Sigmoid colon (tissue), 4 donors: Measurements from ENCODE around the gene NFKB1.

ENCODE experiments used
- EP300 ChIP-seq, 4 donors: sonication (generic); formaldehyde crosslinking; IDR thresholded peaks; one replicate each; pipeline ENCODE4 v1.6.1; 2017; ENCODE audit warnings: antibody characterized with exemption in 4 of 4
- POLR2A ChIP-seq, 2 donors: fragments of 450-650 bp; IDR thresholded peaks; one replicate each; pipeline ENCODE4 v1.6.1; 2016; ENCODE audit warnings: antibody characterized with exemption in 2 of 2, mild to moderate bottlenecking in 2 of 2, moderate library complexity in 2 of 2
- POLR2AphosphoS5 ChIP-seq, 4 donors: sonication (generic); formaldehyde crosslinking; IDR thresholded peaks; one replicate each; pipeline ENCODE4 v1.6.1; 2017; ENCODE audit warnings: antibody characterized with exemption in 4 of 4
- TF ChIP-seq, protein P1 (sequence below), 4 experiments: fragments of 450-650 bp in 3 of 4; fragments of 200-600 bp in 1 of 4; IDR thresholded peaks; one replicate each; pipeline ENCODE4 v1.5.1; 2016 to 2019; ENCODE audit warnings: antibody characterized with exemption in 4 of 4, mild to moderate bottlenecking in 3 of 4, moderate library complexity in 2 of 4

DNA sequence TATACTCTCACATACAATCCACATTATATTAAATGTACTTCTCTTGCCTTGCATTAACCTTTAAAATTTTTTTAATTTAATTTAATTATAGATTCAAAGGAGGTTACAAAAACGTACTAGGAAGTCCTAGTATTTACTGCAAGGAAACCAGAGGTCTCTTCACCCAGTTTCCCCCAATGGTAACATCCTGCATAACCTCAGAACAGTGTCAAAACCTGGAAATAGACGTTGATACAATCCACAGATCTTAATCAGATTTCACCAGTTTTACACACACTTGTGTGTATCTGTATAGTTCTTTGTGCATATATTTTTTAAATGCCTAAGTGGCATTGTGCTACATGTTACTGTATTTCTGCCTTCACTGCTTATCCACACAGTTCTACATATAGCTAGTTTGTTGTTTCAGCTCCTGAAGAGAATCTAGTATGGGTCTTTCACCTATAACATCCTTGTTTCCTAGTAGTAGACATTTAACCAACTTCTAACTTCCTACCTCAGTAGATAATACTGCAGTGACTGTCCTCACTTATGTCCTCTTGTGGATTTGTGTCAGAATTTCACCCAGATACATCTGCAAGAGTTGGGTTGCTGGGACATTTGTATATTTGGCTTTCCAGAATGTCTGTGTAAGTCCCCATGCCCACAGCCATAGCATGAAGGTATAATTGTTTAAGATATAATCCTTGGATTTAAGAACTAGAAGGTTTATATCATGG lies 103.2 kb downstream of the NFKB1 start:
- TF ChIP-seq, protein P1, sequence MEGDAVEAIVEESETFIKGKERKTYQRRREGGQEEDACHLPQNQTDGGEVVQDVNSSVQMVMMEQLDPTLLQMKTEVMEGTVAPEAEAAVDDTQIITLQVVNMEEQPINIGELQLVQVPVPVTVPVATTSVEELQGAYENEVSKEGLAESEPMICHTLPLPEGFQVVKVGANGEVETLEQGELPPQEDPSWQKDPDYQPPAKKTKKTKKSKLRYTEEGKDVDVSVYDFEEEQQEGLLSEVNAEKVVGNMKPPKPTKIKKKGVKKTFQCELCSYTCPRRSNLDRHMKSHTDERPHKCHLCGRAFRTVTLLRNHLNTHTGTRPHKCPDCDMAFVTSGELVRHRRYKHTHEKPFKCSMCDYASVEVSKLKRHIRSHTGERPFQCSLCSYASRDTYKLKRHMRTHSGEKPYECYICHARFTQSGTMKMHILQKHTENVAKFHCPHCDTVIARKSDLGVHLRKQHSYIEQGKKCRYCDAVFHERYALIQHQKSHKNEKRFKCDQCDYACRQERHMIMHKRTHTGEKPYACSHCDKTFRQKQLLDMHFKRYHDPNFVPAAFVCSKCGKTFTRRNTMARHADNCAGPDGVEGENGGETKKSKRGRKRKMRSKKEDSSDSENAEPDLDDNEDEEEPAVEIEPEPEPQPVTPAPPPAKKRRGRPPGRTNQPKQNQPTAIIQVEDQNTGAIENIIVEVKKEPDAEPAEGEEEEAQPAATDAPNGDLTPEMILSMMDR (IDR thresholded peaks at IDR 0.05) = no peak
- TF ChIP-seq POLR2AphosphoS5 (IDR thresholded peaks at IDR 0.05) (no peak), EP300 (IDR thresholded peaks at IDR 0.05) (no peak), POLR2A (IDR thresholded peaks at IDR 0.05) (no peak)
